HEK293T (cell line): Measurements from ENCODE around the gene PRR20G.
"Not testable (repeated sequence)": the region's sequence is repeated elsewhere in the genome, so short reads cannot be mapped to it uniquely, and the experiment has no call there.

Experiments used
- CTCF ChIA-PET: fragments of 350-600 bp; formaldehyde crosslinking; extraction: SDS; loops from one replicate; lab custom pipeline; 2021; ENCODE audit warnings: antibody characterized with exemption, inconsistent platforms; lab: Yijun Ruan, JAX
- POLR2A ChIA-PET: fragments of 350-600 bp; formaldehyde crosslinking; extraction: SDS; loops from one replicate; lab custom pipeline; 2020; ENCODE audit warnings: antibody characterized with exemption, inconsistent platforms; lab: Yijun Ruan, JAX
- DNase-seq: peaks from one replicate; pipeline ENCODE4 v3.0.0; 2012; ENCODE audit warnings: mixed read lengths; ENCODE audit errors: extremely low spot score
- ARNT ChIP-seq: fragments of 450-650 bp; IDR thresholded peaks from 2 replicates; pipeline ENCODE4 v1.6.1; 2017; ENCODE audit warnings: mild to moderate bottlenecking
- BHLHE40 ChIP-seq: fragments of 450-650 bp; IDR thresholded peaks from 2 replicates; pipeline ENCODE4 v1.6.1; 2016; ENCODE audit warnings: mild to moderate bottlenecking, moderate library complexity, borderline replicate concordance
- CTBP1 ChIP-seq: fragments of 450-650 bp; IDR thresholded peaks from 2 replicates; pipeline ENCODE4 v1.6.1; 2016; ENCODE audit warnings: borderline replicate concordance
- ELF4 ChIP-seq: fragments of 450-650 bp; IDR thresholded peaks from 2 replicates; pipeline ENCODE4 v1.6.1; 2017; ENCODE audit warnings: antibody characterized with exemption
- FOXA1 ChIP-seq: fragments of 450-650 bp; IDR thresholded peaks from 2 replicates; pipeline ENCODE4 v1.6.1; 2016; ENCODE audit warnings: mild to moderate bottlenecking
- FOXK2 ChIP-seq: fragments of 450-650 bp; IDR thresholded peaks from 2 replicates; pipeline ENCODE4 v1.6.1; 2016; ENCODE audit warnings: mild to moderate bottlenecking
- FOXM1 ChIP-seq: fragments of 450-650 bp; IDR thresholded peaks from 2 replicates; pipeline ENCODE4 v1.6.1; 2017; ENCODE audit warnings: mild to moderate bottlenecking, borderline replicate concordance
- HDGF ChIP-seq: fragments of 450-650 bp; IDR thresholded peaks from 2 replicates; pipeline ENCODE4 v1.6.1; 2017; ENCODE audit warnings: antibody characterized with exemption, borderline replicate concordance
- L3MBTL2 ChIP-seq: fragments of 450-650 bp; conservative IDR thresholded peaks from 2 replicates; pipeline ENCODE4 v1.6.1; 2016; ENCODE audit warnings: mild to moderate bottlenecking
- LEF1 ChIP-seq: fragments of 450-650 bp; IDR thresholded peaks from 2 replicates; pipeline ENCODE4 v1.6.1; 2017; ENCODE audit warnings: mild to moderate bottlenecking, borderline replicate concordance
- NFRKB ChIP-seq: fragments of 450-650 bp; IDR thresholded peaks from 2 replicates; pipeline ENCODE4 v1.6.1; 2016; ENCODE audit warnings: mild to moderate bottlenecking, moderate library complexity
- PKNOX1 ChIP-seq: fragments of 450-650 bp; IDR thresholded peaks from 2 replicates; pipeline ENCODE4 v1.6.1; 2016
- SP1 ChIP-seq: fragments of 450-650 bp; IDR thresholded peaks from 2 replicates; pipeline ENCODE4 v1.6.1; 2017
- SUZ12 ChIP-seq: fragments of 450-650 bp; IDR thresholded peaks from 2 replicates; pipeline ENCODE4 v1.6.1; 2016; ENCODE audit warnings: mild to moderate bottlenecking
- TARDBP ChIP-seq: fragments of 450-650 bp; IDR thresholded peaks from 2 replicates; pipeline ENCODE4 v1.6.1; 2016
- ZNF384 ChIP-seq: fragments of 450-650 bp; IDR thresholded peaks from 2 replicates; pipeline ENCODE4 v1.6.1; 2016

The PRR20G gene

GRCh38 chr3:127312818-127313217 is 25.0 kb upstream of the PRR20G start:
- no peak for DNase-seq
- ChIA-PET CTCF (no interaction called here), POLR2A (no interaction called here)
- no peak for TF ChIP-seq TARDBP
- TF ChIP-seq SP1: no peak
- TF ChIP-seq NFRKB: no peak
- no peak for TF ChIP-seq ZNF384
- TF ChIP-seq BHLHE40: no peak
- no peak for TF ChIP-seq FOXM1
- no peak for TF ChIP-seq ELF4
- TF ChIP-seq FOXK2: no peak
- no peak for TF ChIP-seq LEF1

GRCh38 chr3:127308821-127309220 is 21.0 kb upstream of the PRR20G start:
- CTCF ChIA-PET, DNase-seq, POLR2A ChIA-PET: not testable (repeated sequence)

GRCh38 chr3:127307916-127308315 is 20.1 kb upstream of the PRR20G start:
- DNase-seq: no peak
- no peak for TF ChIP-seq CTBP1
- CTCF ChIA-PET: no interaction called here
- POLR2A ChIA-PET: interaction anchor here (1.1 kb wide), 1 partner anchor 9 kb away, joined by 3 read pairs; no protein-coding TSS in a partner anchor

GRCh38 chr3:127307112-127307835 is 19.4 kb upstream of the PRR20G start:
- ChIA-PET CTCF (no interaction called here), POLR2A (interaction anchor here (1.1 kb wide), 1 partner anchor 8 kb away, joined by 3 read pairs; no protein-coding TSS in a partner anchor)
- no peak for DNase-seq
- no peak for TF ChIP-seq TARDBP
- no peak for TF ChIP-seq ARNT
- no peak for TF ChIP-seq NFRKB
- TF ChIP-seq FOXA1: no peak
- no peak for TF ChIP-seq PKNOX1
- TF ChIP-seq L3MBTL2: no peak
- TF ChIP-seq CTBP1: no peak
- no peak for TF ChIP-seq FOXK2

GRCh38 chr3:127306361-127307111 is 18.7 kb upstream of the PRR20G start:
- ChIA-PET CTCF (no interaction called here), POLR2A (no interaction called here)
- no peak for TF ChIP-seq SUZ12
- TF ChIP-seq ZNF384: no peak
- no peak for TF ChIP-seq NFRKB

GRCh38 chr3:127305499-127306060 is 17.7 kb upstream of the PRR20G start:
- no peak for DNase-seq
- TF ChIP-seq SUZ12: no peak
- TF ChIP-seq FOXM1: no peak
- no peak for TF ChIP-seq LEF1
- no peak for TF ChIP-seq FOXK2
- TF ChIP-seq HDGF: no peak
- no peak for TF ChIP-seq ELF4
- TF ChIP-seq PKNOX1: no peak
- TF ChIP-seq L3MBTL2: no peak
- ChIA-PET CTCF (no interaction called here), POLR2A (no interaction called here)

More at GRCh38 chr3:127306361-127307111, 18.7 kb upstream of the PRR20G start:
- no peak for DNase-seq

GRCh38 chr3:127304121-127304744 is 16.4 kb upstream of the PRR20G start:
- ChIA-PET POLR2A (no interaction called here), CTCF (no interaction called here)
- peak; percentile 35 for DNase-seq

More at GRCh38 chr3:127304121-127304744, 16.4 kb upstream of the PRR20G start:
- TF ChIP-seq BHLHE40 (no peak), L3MBTL2 (no peak), TARDBP (no peak), NFRKB (no peak), PKNOX1 (no peak), ELF4 (no peak), ZNF384 (no peak), CTBP1 (no peak), ARNT (no peak), LEF1 (no peak), FOXK2 (no peak), SUZ12 (no peak), FOXM1 (no peak), SP1 (no peak), FOXA1 (no peak)
